HT1080 (cell line): Measurements from ENCODE around the gene STAP2. TPM values are rescaled to one million over a fixed set of nuclear protein-coding genes. Genes with fewer than 3 reads are reported as not detected.

Experiments used
- DNase-seq: peaks from one replicate; pipeline ENCODE4 v3.0.0-alpha.2; 2015; ENCODE audit warnings: low read depth
- polyA plus RNA-seq, 2 experiments: library from polyadenylated mRNA; depleted of rRNA; stranded (reverse); fragments of >200 nt; gene quantifications; 2 replicates each; pipeline ENCODE4 v1.2.3, GENCODE V29; 2015
- total RNA-seq: library from RNA; depleted of rRNA; stranded (reverse); fragments of >200 nt; shearing (Covaris generic); gene quantifications from 2 replicates; pipeline ENCODE4 v1.2.3, GENCODE V29; 2014; rRNA removed

STAP2 gene
- 2.3 and 3.6 TPM in 2 replicates for total RNA-seq
- polyA plus RNA-seq (2015; cell fraction: cytosol; rRNA removed): 3.8 and 4.1 TPM in 2 replicates
- 3.6 and 4.0 TPM in 2 replicates for polyA plus RNA-seq (2015; cell fraction: nucleus; rRNA removed)

DNA sequence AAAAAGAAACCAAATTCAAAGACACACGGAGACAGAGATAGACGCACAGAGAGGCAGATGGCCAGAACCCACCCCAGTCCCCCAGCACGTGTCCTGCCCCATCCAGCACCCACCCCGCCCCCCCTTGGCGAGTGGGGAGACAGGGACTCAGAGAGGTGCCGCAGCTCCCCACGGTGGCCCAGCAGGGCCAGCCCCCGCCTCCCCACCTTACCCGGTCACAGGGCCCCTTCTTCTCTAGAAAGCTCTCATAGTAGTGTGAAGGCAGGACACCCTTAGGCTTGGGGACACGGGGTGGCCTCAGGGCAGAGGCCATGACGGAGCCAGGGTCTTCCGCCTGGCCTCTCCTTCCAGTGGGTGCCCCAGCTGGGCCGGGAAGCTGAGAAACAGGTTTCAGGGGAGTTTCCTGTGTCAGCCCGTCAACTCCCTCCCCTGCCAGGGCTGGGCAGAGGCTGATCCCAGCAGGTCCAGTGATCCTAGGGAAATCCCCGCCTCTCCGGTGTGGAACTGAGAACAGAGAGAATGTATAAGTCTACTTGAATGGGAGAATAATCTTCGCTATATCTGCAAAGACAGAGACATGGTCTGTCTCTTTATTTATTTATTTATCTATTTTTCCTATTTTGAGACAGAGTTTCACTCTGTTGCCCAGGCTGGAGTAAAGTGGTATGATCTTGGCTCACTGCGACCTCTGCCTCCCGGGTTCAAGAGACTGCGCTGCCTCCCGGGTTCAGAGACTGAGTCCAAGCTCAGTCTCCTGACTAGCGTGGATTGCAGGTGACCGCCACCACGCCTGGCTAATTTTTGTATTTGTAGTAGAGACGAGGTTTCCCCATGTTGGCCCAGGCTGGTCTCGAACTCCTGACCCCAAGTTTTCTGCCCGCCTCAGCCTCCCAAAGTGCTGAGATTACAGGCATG is at the start of gene STAP2:
STAP2 (minus strand) TSS at position 387 of the 915 bp plus-strand sequence; CDS start at position 313, 74 bp downstream.
- DNase-seq: no peak

GRCh38 chr19:4386041-4386782 is 47.6 kb upstream of the STAP2 start:
- DNase-seq: no peak

DNA sequence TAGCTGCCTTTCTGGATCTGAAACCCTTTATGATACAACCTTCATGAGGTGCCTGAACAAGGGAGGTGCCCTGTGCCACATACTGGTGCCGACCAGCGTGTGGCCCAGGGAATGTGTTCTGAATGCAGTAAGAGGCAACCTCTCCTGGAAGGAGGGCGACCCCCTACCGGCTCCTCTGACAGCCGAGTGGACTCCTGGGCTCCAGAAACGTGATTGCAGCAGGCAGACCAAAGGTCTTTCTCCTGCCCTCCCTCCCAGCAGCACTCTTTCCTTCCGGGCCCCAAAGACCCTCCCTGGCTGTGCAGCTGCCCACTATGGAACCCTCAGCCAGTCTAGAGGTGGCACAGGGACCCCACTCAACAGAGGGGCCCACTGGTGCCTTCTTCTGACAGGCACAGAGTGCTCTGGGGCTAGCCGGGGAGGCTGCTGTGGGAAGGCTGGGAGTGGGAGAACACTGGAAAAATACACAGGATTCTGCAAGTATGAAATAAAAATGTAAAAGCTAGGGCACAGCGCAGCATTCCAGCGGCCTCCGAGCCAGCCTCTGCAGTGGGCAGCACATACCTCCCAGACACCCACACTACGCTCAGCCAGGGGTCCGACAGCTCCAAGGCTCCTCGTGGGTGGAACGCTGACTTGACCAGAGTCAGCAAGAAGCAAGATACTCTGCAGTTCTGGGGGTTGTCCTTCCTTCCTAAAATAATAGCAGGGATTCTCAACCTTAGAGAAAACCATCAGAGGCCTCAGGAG is 46.8 kb upstream of the STAP2 start:
- no peak for DNase-seq

GRCh38 chr19:4380254-4380727 is 41.7 kb upstream of the STAP2 start:
- DNase-seq: no peak

- peak; percentile 44 for DNase-seq
Observed at GRCh38 chr19:4379383-4380253, 41.0 kb upstream of the STAP2 start.

DNA sequence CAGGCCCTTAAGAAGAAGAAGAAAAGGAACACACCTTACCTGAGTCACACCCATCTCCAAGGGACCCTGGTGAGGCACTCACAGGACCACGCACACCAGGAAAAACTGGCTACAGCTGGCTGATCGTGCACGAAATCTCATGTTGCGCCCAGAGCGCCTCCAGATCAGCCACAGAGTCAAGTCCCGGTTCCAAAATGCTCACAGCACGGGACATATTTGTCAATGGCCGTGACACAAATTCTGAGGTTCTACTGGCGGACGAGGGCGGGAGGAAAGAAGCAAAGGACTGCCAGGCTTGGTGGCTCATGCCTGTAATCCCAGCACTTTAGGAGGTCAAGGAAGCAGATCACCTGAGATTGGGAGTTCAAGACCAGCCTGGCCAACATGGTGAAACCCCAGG is 40.3 kb upstream of the STAP2 start:
- DNase-seq: no peak

GRCh38 chr19:4376991-4377781 is 38.6 kb upstream of the STAP2 start:
- peak; percentile 72 for DNase-seq

DNA sequence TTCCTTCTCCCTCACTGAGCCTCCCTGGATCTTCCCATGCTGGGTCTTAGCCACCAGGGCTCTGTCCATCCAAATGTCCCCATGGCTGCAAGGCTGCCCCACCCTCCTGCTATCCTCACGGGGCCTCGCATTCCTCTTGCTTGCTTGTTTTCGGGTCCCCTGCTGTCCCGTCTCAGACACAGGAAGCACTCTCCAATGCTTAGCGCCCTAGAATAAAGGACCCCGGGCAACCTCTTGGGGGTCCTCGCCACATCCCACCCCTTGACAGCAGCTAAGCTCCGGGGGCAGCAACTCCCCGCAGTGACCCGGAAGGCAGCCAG is 38.0 kb upstream of the STAP2 start:
- DNase-seq: no peak

DNA sequence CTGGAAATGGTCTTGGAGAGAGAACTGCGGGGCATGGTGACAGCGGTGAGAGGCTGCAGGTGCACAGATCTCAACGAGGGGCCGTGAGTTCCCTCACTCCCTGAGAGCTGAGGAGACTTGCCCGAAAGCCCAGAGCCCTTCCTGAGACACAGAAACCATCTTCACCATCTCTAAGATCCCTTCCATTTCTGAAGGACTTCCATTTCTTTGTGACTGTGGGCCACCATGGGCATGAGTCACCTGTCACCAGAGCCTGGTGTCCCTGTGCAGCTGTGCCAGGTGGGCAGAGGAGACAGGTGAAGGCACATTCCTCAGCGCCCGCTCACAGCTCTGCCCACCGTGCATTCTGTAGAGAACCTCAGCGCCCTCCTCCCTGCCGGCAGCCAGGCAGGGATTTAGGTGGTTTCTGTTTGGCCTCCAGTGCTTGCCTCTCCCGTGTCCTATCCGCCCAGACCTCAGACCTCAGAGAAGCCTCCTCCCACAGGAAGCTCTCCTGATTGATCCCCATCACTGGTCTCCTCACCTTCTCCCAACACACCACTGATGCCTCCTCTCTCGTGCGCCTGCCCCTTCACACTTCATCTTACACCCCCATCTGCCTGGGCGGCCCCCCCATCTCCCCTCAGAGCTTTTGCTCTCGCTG is 37.5 kb upstream of the STAP2 start:
- DNase-seq: no peak

GRCh38 chr19:4375164-4376027 is 36.8 kb upstream of the STAP2 start:
- no peak for DNase-seq

DNA sequence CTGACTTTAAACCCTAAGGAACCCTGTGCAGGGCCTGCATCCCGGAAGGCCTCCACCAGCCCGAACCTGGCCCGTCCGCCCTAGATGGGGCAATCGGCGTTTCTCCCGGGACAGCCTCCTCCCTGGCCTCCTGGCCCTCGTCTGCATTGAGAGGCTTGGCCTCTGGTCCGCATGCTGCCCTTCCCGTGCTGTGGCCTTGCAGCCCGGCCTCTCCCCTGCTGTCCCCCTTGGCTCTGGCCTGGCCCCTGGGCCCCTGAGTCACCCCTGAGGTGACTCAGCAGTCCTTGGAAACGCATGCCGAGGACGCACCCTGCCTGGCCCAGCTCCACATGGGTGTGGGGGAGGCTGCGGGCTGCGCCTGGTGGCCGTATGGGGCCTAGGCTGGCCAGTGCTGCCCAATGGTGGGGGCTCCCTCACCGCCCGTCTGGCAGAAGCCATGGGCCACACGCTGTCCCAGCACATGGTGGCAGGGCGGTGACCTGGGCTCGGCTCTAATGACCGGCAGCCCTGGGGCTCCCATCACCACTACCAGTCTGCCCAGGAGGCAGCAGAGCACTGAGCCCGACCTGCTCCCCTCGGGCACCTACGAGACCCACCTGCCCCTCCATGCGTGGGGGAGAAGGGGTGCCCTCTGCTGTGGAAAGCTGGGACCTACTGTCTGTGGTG is 36.0 kb upstream of the STAP2 start:
- peak; percentile 81 for DNase-seq

DNA sequence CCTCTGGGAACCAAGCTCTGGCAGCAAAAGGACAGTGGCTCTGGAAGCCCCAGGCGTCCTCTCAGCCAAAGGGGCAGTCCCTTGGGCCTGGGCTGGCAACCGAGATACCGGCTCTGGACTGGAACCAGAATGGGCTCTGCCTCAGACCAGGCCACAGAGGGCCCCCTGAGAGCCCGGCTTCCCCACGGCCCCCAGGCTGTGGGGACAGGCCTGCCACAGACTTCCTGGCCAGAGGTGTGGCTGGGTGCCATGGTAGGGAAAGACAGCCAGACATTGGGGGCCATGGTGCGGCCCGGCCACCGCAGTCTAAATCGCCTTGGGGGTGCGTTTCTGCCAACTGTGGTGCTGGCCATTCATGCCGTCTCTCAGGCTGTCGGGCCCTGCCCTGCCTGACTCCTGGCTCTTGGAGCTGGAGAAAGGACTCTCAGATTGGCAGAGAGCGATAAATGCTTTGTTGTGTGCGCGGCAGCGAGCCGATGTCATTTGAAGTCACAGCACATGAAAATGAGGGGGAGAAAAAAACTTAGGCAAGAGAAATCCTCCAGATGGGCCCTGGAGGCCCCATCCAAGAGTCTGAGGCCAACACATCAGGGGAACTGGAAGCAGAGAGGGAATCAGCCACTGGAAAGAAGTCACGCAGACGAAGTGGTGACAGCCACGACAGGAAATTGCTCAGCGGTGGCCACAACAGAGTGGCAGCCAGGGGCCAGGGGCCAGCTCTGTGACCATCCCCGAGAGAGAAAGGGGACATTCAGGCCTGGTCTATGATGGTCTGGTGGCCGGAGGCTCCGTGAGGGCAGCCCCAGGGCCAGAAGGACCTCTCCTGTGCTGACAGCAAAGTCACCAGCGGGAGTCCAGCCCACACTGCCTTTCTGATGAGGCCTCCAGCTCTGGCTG is 35.2 kb upstream of the STAP2 start:
- no peak for DNase-seq

- DNase-seq: no peak
Observed at GRCh38 chr19:4373013-4373367, 34.4 kb upstream of the STAP2 start.

DNA sequence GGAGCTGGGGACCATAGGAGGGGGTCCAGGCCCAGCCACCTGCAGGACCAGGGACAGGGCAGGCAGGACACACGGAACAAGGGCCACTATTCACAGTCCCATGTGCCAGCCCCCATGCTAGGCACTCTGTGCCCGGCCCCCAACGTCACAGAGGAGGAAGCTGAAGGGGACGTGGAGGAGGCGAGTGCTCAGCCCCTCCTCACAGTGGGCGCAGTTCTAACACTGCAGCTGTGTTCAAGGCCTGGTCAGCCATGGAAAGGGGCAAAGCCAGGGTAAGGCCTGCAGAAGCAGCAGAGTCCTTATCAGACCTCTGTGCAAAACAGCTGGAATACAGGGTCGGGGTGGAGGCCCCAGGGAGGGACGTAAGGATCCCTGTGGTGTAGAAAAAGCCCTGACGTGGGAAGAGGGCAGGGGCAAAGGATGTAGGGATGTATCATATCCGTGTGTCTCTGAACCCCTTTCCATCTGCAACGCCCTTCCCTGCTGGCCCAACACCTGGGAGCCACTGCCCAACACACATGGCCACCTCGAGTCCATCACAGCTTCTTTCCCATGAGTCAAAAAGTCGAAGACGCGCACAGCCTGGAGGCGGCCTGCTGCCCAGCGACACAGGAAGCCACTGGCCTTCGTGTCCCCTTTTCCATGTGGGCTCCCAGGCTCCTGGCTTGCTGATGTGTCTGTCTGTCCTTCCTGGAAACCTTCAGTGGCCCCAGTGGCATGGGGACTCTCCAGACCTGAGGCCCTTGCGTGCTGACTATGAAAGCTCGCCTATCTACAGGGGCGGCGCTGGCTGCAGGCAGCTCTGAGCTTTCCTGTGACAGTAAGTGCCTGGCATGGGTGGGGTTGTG is 33.8 kb upstream of the STAP2 start:
- no peak for DNase-seq

DNA sequence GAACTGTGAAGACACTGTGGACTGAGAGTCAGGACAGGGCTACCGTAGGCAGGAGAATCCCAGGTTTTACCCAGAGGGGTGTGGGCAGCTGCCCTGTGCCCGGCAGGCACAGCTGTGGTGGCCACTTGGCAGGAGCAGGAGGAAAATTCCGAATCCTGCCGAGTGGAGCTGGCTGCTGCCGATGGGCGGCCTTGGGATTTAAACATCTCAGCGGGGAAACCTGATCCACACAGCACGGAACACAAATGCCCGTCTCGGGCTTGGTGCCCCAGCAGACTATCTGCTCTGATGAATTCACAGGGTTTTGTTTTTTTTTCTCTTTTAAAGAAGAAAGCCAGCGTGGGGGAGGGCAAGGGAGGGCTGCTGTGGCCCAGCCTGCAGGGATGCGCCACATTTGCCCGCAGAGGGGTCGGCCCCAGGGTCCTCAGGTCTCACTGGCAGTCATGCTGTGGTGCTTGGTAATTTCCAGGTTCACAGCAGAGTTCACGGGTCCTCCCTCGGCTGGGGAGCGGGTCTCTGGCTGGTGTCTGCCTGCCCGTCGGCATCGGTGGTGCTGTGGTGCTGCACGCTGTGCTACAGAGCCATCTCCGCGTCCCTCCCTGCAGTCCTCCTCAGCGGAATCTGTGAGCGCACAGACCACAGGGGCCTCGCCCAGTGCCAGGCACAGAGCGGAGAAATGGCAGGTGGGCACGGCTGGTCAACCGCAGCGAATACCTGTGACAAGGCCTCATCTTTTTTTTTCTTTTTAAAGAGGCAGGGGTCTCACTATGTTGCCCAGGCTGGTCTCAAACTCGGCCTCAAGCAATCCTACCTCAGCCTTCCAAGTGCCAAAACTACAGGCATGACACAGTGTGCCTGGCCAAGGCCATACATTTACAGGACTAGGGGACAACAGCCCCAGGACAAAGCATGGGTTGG is 32.9 kb upstream of the STAP2 start:
- no peak for DNase-seq
